Smooth muscle cell (in vitro differentiated cells): ENCODE measurements around the gene ASB1. TPM values are rescaled to one million over a fixed set of nuclear protein-coding genes. Genes with fewer than 3 reads are reported as not detected.

Experiments
- DNase-seq: peaks from one replicate; lab custom pipeline; 2025; ENCODE audit not compliant: unreplicated experiment; lab: John Stamatoyannopoulos, UW
- H2AFZ ChIP-seq: fragments of 200-600 bp; sonication (generic); 2 replicates; pipeline ENCODE4 v1.6.0; 2016; ENCODE audit warnings: antibody characterized with exemption, low read depth, mild to moderate bottlenecking
- H3F3A ChIP-seq: fragments of 200-600 bp; sonication (generic); 2 replicates; pipeline ENCODE4 v1.6.0; 2017; ENCODE audit warnings: antibody characterized with exemption, low read depth
- H3K27ac ChIP-seq: fragments of 200-600 bp; sonication (generic); 2 replicates; pipeline ENCODE4 v1.5.1; 2016; ENCODE audit warnings: low read depth, mild to moderate bottlenecking
- H3K27me3 ChIP-seq: fragments of 200-600 bp; sonication (generic); 2 replicates; pipeline ENCODE4 v1.6.1; 2016; ENCODE audit warnings: low read depth, mild to moderate bottlenecking
- H3K36me3 ChIP-seq: fragments of 200-600 bp; sonication (generic); 2 replicates; pipeline ENCODE4 v1.5.1; 2016; ENCODE audit warnings: low read depth
- H3K4me1 ChIP-seq: fragments of 200-600 bp; sonication (generic); 2 replicates; pipeline ENCODE4 v1.5.1; 2016; ENCODE audit warnings: low read depth
- H3K4me2 ChIP-seq: fragments of 200-600 bp; sonication (generic); 2 replicates; pipeline ENCODE4 v1.6.0; 2016; ENCODE audit warnings: mild to moderate bottlenecking
- H3K4me3 ChIP-seq: fragments of 200-600 bp; sonication (generic); 2 replicates; pipeline ENCODE4 v1.5.1; 2016; ENCODE audit warnings: mild to moderate bottlenecking
- H3K79me2 ChIP-seq: fragments of 200-600 bp; sonication (generic); 2 replicates; pipeline ENCODE4 v1.6.0; 2016; ENCODE audit warnings: low read depth, mild to moderate bottlenecking
- H3K9ac ChIP-seq: fragments of 200-600 bp; sonication (generic); 2 replicates; pipeline ENCODE4 v1.6.0; 2016; ENCODE audit warnings: low read depth
- H3K9me3 ChIP-seq: fragments of 200-600 bp; sonication (generic); replicated peaks from 2 replicates; pipeline ENCODE4 v1.5.1; 2016; ENCODE audit warnings: low read depth
- H4K20me1 ChIP-seq: fragments of 200-600 bp; sonication (generic); 2 replicates; pipeline ENCODE4 v1.6.0; 2016; ENCODE audit warnings: low read depth
- WGBS: methylation state at CpG from one replicate; pipeline ENCODE4 v1.1.7; 2016; ENCODE audit warnings: low lambda C conversion rate; 5-methylcytosine and 5-hydroxymethylcytosine counted together
- polyA plus RNA-seq: library from polyadenylated mRNA; unstranded; fragments of >200 nt; fragmentation: Nextera tagmentation; extraction: Ambion mirVana; gene quantifications from 2 replicates; pipeline ENCODE4 v1.2.1, GENCODE V29; 2016
- total RNA-seq: library from RNA; depleted of rRNA; stranded (reverse); fragments of >200 nt; gene quantifications from 2 replicates; pipeline ENCODE4 v1.2.3, GENCODE V29; 2014
- TF ChIP-seq, protein P1 (sequence below): fragments of 200-600 bp; sonication (generic); IDR thresholded peaks from 2 replicates; pipeline ENCODE4 v1.5.1; 2017; ENCODE audit warnings: borderline replicate concordance, mild to moderate bottlenecking, antibody characterized with exemption; ENCODE audit not compliant: insufficient read depth, poor library complexity, severe bottlenecking

Gene ASB1
- total and polyA plus RNA-seq, 2 experiments from 2014 or later, result 24.8 to 27.3 TPM

- no peak for DNase-seq
- TF ChIP-seq, protein P1, sequence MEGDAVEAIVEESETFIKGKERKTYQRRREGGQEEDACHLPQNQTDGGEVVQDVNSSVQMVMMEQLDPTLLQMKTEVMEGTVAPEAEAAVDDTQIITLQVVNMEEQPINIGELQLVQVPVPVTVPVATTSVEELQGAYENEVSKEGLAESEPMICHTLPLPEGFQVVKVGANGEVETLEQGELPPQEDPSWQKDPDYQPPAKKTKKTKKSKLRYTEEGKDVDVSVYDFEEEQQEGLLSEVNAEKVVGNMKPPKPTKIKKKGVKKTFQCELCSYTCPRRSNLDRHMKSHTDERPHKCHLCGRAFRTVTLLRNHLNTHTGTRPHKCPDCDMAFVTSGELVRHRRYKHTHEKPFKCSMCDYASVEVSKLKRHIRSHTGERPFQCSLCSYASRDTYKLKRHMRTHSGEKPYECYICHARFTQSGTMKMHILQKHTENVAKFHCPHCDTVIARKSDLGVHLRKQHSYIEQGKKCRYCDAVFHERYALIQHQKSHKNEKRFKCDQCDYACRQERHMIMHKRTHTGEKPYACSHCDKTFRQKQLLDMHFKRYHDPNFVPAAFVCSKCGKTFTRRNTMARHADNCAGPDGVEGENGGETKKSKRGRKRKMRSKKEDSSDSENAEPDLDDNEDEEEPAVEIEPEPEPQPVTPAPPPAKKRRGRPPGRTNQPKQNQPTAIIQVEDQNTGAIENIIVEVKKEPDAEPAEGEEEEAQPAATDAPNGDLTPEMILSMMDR, result no peak
- Histone ChIP-seq H3K79me2 (no peaks in the 10 kb centered on the region), H3K4me3 (no peak overlapping the region), H3K27ac (no peak overlapping the region), H3F3A (no peaks in the 10 kb centered on the region), H4K20me1 (no peaks in the 10 kb centered on the region), H2AFZ (no peak overlapping the region), H3K4me1 (no peaks in the 10 kb centered on the region), H3K9me3 (no peaks in the 10 kb centered on the region), H3K4me2 (no peak overlapping the region), H3K9ac (no peak overlapping the region), H3K27me3 (no peaks in the 10 kb centered on the region), H3K36me3 (no peaks in the 10 kb centered on the region)
- 94% methylated on average over 6 of the region's 6 CpGs for WGBS
These were observed 35.2 kb downstream of the ASB1 start for GRCh38 chr2:238461916-238462315.

GRCh38 chr2:238462782-238463396, 36.2 kb downstream of the ASB1 start:
- Histone ChIP-seq H3F3A (no peaks in the 10 kb centered on the region), H4K20me1 (no peaks in the 10 kb centered on the region), H3K27me3 (no peaks in the 10 kb centered on the region), H3K9me3 (no peaks in the 10 kb centered on the region), H3K79me2 (no peaks in the 10 kb centered on the region), H2AFZ (no peak overlapping the region), H3K27ac (no peak overlapping the region), H3K4me1 (no peaks in the 10 kb centered on the region), H3K4me2 (no peak overlapping the region), H3K9ac (no peak overlapping the region), H3K36me3 (no peaks in the 10 kb centered on the region), H3K4me3 (no peak overlapping the region)
- no peak for DNase-seq
- TF ChIP-seq, protein P1, result peak; percentile 73
- 44% methylated on average over 2 of the region's 2 CpGs for WGBS

- Histone ChIP-seq H3K27me3 (no peaks in the 10 kb centered on the region), H3F3A (no peaks in the 10 kb centered on the region), H3K36me3 (no peaks in the 10 kb centered on the region), H3K27ac (no peak overlapping the region), H3K4me2 (no peak overlapping the region), H4K20me1 (no peaks in the 10 kb centered on the region), H3K4me1 (no peaks in the 10 kb centered on the region), H2AFZ (no peak overlapping the region), H3K79me2 (no peaks in the 10 kb centered on the region), H3K4me3 (no peak overlapping the region), H3K9me3 (no peaks in the 10 kb centered on the region), H3K9ac (no peak overlapping the region)
- DNase-seq, result no peak
- TF ChIP-seq, protein P1, result no peak
- WGBS, result 90% methylated on average over 10 of the region's 10 CpGs
These were observed 37.7 kb downstream of the ASB1 start for GRCh38 chr2:238464389-238464788.
